HUES64 (cell line): ENCODE data around the gene ATP6V1B1.

Source experiments
- H3K27ac ChIP-seq: 2 replicates; pipeline ENCODE4 v1.7.0; 2013; ENCODE audit warnings: low read depth, low read length, inconsistent platforms
- H3K27me3 ChIP-seq: 2 replicates; pipeline ENCODE4 v1.6.1; 2013; ENCODE audit warnings: mild to moderate bottlenecking, low read length; ENCODE audit not compliant: insufficient read depth
- H3K36me3 ChIP-seq: 2 replicates; pipeline ENCODE4 v1.6.1; 2013; ENCODE audit warnings: mild to moderate bottlenecking, low read length; ENCODE audit not compliant: insufficient read depth
- H3K4me1 ChIP-seq: 2 replicates; pipeline ENCODE4 v1.6.1; 2013; ENCODE audit warnings: mild to moderate bottlenecking, low read length, moderate library complexity; ENCODE audit not compliant: insufficient read depth
- H3K4me3 ChIP-seq: 2 replicates; pipeline ENCODE4 v1.5.1; 2013; ENCODE audit warnings: mild to moderate bottlenecking, low read length, moderate library complexity
- H3K9ac ChIP-seq: 2 replicates; pipeline ENCODE4 v1.6.1; 2013; ENCODE audit warnings: mild to moderate bottlenecking, low read depth, low read length
- H3K9me3 ChIP-seq: 2 replicates; pipeline ENCODE4 v1.6.1; 2013; ENCODE audit warnings: low read depth, low read length; ENCODE audit not compliant: insufficient read depth
- WGBS: fragments of 150-250, 120-280 bp; methylation state at CpG from one replicate; pipeline ENCODE4 v1.1.7; 2013; ENCODE audit warnings: missing lambda C conversion rate; 5-methylcytosine and 5-hydroxymethylcytosine counted together

ATP6V1B1 gene

GRCh38 chr2:70902579-70902978 is 33.1 kb upstream of the ATP6V1B1 start:
- H3K36me3 ChIP-seq: no peaks in the 10 kb centered on the region
- H3K9ac ChIP-seq: no peak overlapping the region
- peaks cover 7% of the 10 kb centered on the region; the same call in 1 of the 2 replicates for H3K4me1 ChIP-seq
- no peak overlapping the region for H3K27ac ChIP-seq
- no peak overlapping the region for H3K4me3 ChIP-seq
- 67% methylated on average over 1 of the region's 2 CpGs for WGBS
- peaks cover 100% of the 10 kb centered on the region for H3K27me3 ChIP-seq
- H3K9me3 ChIP-seq: no peaks in the 10 kb centered on the region

- peaks cover 7% of the 10 kb centered on the region; the same call in 1 of the 2 replicates for H3K4me1 ChIP-seq
- H3K27me3 ChIP-seq: peaks cover 100% of the 10 kb centered on the region
- no peak overlapping the region for H3K4me3 ChIP-seq
These were observed 32.5 kb upstream of the ATP6V1B1 start for GRCh38 chr2:70903171-70903570.

GRCh38 chr2:70903641-70904340 is 31.9 kb upstream of the ATP6V1B1 start:
- H3K27me3 ChIP-seq: peaks cover 100% of the 10 kb centered on the region
- peaks cover 13% of the 10 kb centered on the region; the same call in 1 of the 2 replicates for H3K4me1 ChIP-seq
- WGBS: 5% methylated on average over 24 of the region's 25 CpGs

More at GRCh38 chr2:70903171-70903570, 32.5 kb upstream of the ATP6V1B1 start:
- H3K9ac ChIP-seq: no peak overlapping the region
- H3K27ac ChIP-seq: no peak overlapping the region
- no peaks in the 10 kb centered on the region for H3K9me3 ChIP-seq
- H3K36me3 ChIP-seq: no peaks in the 10 kb centered on the region

DNA sequence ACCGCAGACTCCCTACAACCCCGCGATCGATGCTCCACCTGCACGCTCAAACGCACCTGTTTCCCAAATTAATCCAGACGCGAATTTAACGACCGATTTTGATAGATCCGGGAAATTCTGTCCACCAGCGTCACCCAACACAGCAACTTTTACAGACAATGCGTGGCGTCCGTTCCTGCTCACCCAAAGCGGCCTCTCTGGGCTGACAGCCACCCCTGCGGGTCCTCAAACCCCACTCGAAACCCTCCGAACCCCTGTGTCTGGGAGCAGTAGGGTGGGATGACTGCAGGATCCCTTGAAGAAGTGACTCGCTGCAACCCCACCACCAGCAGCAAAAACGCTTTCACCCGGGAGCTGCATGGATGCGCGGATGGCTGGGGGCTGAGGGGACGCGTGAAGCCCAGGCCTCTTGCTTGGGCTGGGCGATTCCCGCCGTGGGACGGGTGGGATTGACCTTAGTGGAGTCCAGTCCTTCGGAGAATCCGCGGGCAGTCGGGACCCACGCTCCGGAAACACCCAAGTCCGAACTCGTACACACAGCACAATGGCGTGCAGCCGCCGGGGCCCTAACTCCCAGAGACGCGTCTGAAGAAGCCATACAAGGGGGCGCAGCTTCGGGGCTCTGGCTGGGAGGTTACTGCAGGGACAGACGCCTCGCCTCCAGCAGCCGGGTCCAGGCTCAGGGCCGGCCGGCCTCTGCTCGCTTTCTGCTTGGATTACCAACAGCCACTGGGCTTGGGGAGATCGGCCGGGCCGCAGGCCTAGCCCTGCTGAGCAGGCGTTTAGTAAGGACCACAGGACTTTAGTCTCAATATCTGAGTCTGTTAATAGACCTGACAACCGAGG is 31.1 kb upstream of the ATP6V1B1 start:
- Histone ChIP-seq H3K4me1 (peaks cover 10% of the 10 kb centered on the region; the same call in 1 of the 2 replicates), H3K36me3 (no peaks in the 10 kb centered on the region), H3K9ac (no peak overlapping the region), H3K27me3 (peaks cover 100% of the 10 kb centered on the region), H3K9me3 (no peaks in the 10 kb centered on the region), H3K4me3 (no peak overlapping the region), H3K27ac (no peak overlapping the region)
- WGBS: 6% methylated on average over 56 of the region's 56 CpGs

More at GRCh38 chr2:70903641-70904340, 31.9 kb upstream of the ATP6V1B1 start:
- no peak overlapping the region for H3K9ac ChIP-seq
- no peaks in the 10 kb centered on the region for H3K36me3 ChIP-seq
- H3K9me3 ChIP-seq: no peaks in the 10 kb centered on the region
- H3K27ac ChIP-seq: no peak overlapping the region
- H3K4me3 ChIP-seq: no peak overlapping the region

DNA sequence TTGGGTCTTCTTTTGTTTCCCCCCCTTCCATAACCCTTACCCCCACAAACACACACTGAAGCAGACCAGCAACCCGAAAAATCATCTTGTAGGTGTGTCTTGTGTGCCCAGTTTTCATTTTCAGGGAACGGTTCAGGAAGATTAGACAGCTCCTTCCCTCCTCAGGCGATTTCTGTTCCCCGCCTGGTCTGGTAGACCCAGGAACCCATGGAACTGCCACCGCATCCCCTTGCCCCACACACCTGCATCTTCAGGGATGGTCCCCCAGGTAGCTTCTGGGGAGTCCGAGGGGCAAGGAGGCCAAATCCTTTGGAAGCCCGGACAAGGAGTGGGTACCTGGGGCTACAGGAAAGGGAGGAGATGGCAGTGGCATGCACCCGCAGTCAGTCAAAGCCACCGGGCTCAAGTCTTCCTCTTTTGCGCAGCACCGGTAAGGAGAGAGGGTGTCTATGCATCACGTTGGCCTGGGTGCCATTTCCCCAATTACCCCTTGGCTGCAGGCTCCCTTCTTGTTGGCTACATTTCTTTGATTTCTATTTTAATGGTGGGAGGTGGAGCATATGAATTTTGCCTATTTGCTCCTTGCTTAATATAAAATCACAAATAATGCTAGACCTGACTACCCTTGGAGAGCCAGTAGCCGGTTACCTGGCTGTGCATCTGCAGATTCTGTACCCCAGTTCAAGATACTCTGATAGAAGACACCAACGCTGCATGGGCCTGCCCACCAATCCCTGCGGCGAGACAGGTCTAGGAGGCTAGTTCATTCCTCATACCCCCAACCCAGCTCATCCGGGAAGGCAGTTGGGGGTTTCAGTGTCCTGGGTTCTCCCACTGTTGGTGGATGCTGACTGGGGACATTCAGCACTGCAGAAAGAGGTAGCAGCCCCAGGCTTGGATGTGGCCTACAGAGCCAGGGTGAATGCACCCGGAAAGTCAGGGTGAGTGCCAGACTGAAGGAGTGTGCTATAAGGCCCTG is 30.0 kb upstream of the ATP6V1B1 start:
- no peak overlapping the region for H3K4me3 ChIP-seq
- 22% methylated on average over 18 of the region's 18 CpGs for WGBS

GRCh38 chr2:70906439-70907005 is 29.2 kb upstream of the ATP6V1B1 start:
- H3K4me1 ChIP-seq: peaks cover 10% of the 10 kb centered on the region; the same call in 1 of the 2 replicates
- 6% methylated on average over 15 of the region's 16 CpGs for WGBS
- no peak overlapping the region for H3K9ac ChIP-seq
- peaks cover 100% of the 10 kb centered on the region for H3K27me3 ChIP-seq
- H3K27ac ChIP-seq: no peak overlapping the region
- no peaks in the 10 kb centered on the region for H3K36me3 ChIP-seq
- no peak overlapping the region for H3K4me3 ChIP-seq
- no peaks in the 10 kb centered on the region for H3K9me3 ChIP-seq

More for the DNA sequence above, 30.0 kb upstream of the ATP6V1B1 start:
- Histone ChIP-seq H3K9me3 (no peaks in the 10 kb centered on the region), H3K27ac (no peak overlapping the region), H3K36me3 (no peaks in the 10 kb centered on the region), H3K4me1 (peaks cover 10% of the 10 kb centered on the region; the same call in 1 of the 2 replicates), H3K27me3 (peaks cover 100% of the 10 kb centered on the region), H3K9ac (no peak overlapping the region)

DNA sequence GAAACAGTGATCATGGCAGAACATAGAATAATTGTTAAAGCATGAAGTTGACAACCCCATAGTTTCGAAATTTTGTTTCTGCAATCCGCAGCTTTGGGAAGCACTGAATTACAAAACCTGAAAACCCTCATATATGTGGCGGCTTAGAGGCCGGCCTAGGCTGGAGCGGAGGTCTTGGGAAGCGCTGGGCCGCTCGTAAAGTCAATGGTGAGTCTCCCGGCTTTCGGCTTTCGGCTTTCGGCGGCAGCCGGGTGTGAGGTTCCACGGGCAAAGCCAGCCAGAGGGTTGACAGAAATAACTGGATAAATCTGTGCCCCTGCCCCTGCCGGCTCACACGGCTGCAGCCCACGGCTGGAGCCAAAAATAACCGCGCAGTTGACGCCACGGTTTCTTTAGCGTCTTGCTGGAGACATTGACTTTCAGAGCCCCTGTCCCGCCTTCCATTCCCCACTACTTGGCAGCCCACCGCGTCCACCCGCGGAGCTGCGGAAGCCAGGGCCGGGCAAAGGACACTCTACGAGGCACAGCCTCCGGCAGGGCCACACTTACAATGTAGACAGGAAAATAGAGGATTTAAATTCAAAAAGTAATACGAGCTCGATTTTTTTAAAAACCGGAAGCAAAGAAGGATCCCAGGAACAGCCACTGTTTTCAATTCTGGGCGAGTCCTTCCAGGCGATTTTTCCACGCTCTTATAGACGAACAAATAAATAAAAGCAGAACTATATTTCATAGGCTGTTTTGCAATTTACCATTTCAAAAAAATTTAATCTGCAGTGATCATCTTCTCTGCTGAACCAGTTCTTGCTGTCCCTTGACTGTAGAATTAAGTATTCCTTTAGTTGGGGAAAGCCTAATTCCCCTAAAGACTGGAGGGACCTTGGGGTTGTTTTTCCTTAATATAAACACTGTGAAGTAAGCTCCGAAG is 28.3 kb upstream of the ATP6V1B1 start:
- H3K27me3 ChIP-seq: peaks cover 100% of the 10 kb centered on the region
- 3% methylated on average over 40 of the region's 40 CpGs for WGBS
- no peak overlapping the region for H3K27ac ChIP-seq
- H3K4me1 ChIP-seq: peaks cover 6% of the 10 kb centered on the region; the same call in 1 of the 2 replicates
- H3K9me3 ChIP-seq: no peaks in the 10 kb centered on the region
- no peak overlapping the region for H3K9ac ChIP-seq
- H3K36me3 ChIP-seq: no peaks in the 10 kb centered on the region
- no peak overlapping the region for H3K4me3 ChIP-seq

DNA sequence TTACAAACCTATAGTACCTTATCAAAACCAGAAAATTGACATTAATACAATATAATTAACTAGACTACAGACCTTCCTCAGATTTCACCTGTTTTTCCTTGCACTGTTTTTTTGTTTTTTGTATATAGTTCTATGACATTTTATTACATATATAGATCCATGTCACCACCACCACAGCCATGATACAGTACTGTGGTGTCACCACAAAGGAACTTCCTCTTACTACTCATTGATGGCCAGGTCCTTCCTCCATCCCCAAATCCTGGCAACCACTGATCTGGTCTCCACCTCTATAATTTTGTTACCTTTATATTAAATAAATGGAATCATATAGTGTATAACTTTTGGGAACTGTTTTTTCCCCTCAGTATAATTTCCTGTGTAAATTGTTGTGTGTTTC is 19.4 kb upstream of the ATP6V1B1 start:
- Histone ChIP-seq H3K4me3 (no peak overlapping the region), H3K27me3 (peaks cover 60% of the 10 kb centered on the region), H3K9me3 (no peaks in the 10 kb centered on the region), H3K9ac (no peak overlapping the region), H3K27ac (no peak overlapping the region), H3K4me1 (no peaks in the 10 kb centered on the region), H3K36me3 (no peaks in the 10 kb centered on the region)

GRCh38 chr2:70918016-70918415 is 17.7 kb upstream of the ATP6V1B1 start:
- Histone ChIP-seq H3K9me3 (no peaks in the 10 kb centered on the region), H3K9ac (no peak overlapping the region), H3K27ac (no peak overlapping the region), H3K4me3 (no peak overlapping the region), H3K4me1 (peaks cover 5% of the 10 kb centered on the region; the same call in 1 of the 2 replicates), H3K27me3 (peaks cover 43% of the 10 kb centered on the region), H3K36me3 (no peaks in the 10 kb centered on the region)
- 70% methylated on average over 2 of the region's 2 CpGs for WGBS
